ENCODE data around the gene LCE6A.

Gene LCE6A

DNA sequence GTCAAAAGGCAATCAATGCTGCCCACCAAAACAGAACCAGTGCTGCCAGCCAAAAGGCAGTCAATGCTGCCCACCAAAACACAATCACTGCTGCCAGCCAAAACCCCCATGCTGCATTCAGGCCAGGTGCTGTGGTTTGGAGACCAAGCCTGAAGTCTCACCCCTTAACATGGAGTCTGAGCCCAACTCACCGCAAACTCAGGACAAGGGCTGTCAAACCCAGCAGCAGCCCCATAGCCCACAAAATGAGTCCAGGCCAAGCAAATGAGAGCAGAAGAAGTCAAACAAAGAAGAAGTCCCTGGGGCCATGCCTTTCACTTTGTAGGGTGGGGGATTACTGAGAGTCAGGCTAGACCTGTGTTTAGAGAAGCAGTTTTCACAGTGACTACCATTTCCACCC lies 41.9 kb downstream of the LCE6A start:
- H3K36me3 Mint-ChIP-seq = no peaks in the 10 kb centered on the region

DNA sequence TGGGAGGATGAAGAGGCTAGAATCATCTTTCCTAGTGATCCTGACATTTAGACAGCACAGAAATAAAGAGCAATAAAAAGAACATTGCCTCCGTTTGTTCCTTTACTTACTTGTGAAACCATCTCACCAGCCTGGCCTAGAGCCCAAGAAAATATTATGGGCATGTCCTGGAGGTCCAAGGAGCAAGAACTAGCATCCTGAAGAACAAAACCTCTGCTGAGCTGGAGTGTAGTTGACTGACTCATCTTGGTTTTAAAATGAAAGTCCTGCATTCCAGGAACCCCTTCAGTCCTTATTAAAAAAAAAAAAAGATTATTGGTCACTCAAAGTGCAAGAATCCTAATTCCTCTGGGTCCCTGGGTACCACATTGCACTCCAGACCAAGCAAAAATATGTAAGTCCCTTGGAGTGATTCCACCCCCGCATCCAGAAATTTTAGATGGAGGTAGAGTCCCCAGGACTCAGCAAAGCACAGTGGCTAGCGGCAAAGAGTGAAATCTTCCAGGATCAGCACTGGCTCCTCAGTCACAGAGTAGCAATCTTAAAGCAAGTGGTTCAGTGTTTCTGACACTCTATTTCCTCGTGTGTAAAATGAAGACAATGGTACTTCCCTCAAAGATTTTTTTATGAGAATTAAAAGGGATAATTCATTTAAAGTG lies 42.4 kb downstream of the LCE6A start:
- Mint-ChIP-seq H3K9me3 (peaks cover 0 to 2% of the 10 kb centered on the region in 2 donors), H3K27ac (no peak overlapping the region)
- no peak for ATAC-seq (replicated peaks)

More for the DNA sequence above, 41.9 kb downstream of the LCE6A start:
- Mint-ChIP-seq H3K9me3 (peaks cover 0 to 2% of the 10 kb centered on the region in 2 donors), H3K27ac (no peak overlapping the region), H3K4me1 (peaks cover 0 to 5% of the 10 kb centered on the region in 2 donors), H3K4me3 (no peak overlapping the region), H3K27me3 (peaks cover 10 to 34% of the 10 kb centered on the region in 2 donors)
- ATAC-seq (replicated peaks) = no peak
- no peak for DNase-seq

DNA sequence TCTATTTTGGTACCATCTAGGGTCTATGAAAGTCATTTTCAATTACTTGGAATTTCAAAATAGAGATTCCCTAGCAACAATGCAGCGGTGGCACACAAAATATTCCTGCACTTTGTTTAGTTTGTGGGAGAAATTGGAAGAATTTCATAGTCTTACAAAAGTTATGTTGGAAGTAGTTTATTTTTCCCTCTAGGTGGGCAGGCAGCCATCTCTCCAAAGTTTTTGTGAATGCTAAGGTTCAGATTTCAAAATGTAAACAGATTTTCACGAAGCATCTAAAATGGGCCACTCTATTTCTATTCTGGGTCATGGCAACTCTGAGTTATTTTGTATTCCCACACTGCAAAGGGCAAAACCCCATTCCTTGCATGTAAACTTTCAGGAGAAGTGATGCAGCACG lies 43.4 kb downstream of the LCE6A start:
- H3K9me3 Mint-ChIP-seq = peaks cover 0 to 2% of the 10 kb centered on the region in 2 donors
- ATAC-seq (replicated peaks) = no peak
- peaks cover 0 to 5% of the 10 kb centered on the region in 2 donors for H3K4me1 Mint-ChIP-seq
- no peak for DNase-seq
- no peak overlapping the region for H3K27ac Mint-ChIP-seq
- no peak overlapping the region for H3K4me3 Mint-ChIP-seq
- no peaks in the 10 kb centered on the region for H3K36me3 Mint-ChIP-seq
- peaks cover 10 to 34% of the 10 kb centered on the region in 2 donors for H3K27me3 Mint-ChIP-seq

More for the DNA sequence above, 42.4 kb downstream of the LCE6A start:
- H3K27me3 Mint-ChIP-seq = peaks cover 10 to 34% of the 10 kb centered on the region in 2 donors
- H3K4me1 Mint-ChIP-seq = peaks cover 0 to 5% of the 10 kb centered on the region in 2 donors
- no peaks in the 10 kb centered on the region for H3K36me3 Mint-ChIP-seq
- no peak for DNase-seq
- H3K4me3 Mint-ChIP-seq = no peak overlapping the region

DNA sequence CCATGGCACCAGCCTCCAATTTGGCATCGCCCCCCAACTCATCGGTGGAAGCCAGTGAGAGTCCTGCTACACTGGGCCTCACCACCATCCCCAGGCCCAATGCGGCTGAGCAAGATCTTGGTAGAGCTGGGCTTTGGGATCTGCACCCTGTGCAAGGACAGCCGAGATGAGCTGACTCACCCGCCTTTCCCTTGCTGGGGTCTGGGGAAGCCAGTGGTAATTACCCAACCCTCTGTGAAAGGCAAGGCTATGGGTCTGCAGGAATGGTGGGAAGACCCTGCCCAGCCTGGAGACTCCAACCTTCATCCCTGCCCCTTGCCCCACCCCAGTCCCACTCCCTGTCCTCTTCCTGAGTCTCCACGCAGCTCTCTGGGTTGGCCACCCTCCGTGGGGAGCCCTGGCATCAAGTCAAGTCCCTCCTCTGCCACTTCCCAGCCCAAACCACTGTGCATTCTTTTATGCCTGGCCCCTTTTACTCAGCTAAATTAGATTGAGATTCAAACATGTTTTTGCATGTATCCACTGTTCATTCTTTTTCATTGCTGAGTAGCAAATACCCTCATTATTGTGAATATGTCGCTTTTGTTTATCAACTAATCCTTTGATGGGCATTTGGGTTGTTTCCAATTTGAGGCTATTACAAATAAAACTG lies 44.2 kb downstream of the LCE6A start:
- DNase-seq (no peak), ATAC-seq (replicated peaks) (no peak)
- H3K36me3 Mint-ChIP-seq = no peaks in the 10 kb centered on the region
- H3K4me3 Mint-ChIP-seq = no peak overlapping the region
- peaks cover 10 to 39% of the 10 kb centered on the region in 2 donors for H3K27me3 Mint-ChIP-seq
- no peak overlapping the region for H3K27ac Mint-ChIP-seq
- H3K4me1 Mint-ChIP-seq = peaks cover 0 to 5% of the 10 kb centered on the region in 2 donors
- H3K9me3 Mint-ChIP-seq = peaks cover 0 to 2% of the 10 kb centered on the region in 2 donors

DNA sequence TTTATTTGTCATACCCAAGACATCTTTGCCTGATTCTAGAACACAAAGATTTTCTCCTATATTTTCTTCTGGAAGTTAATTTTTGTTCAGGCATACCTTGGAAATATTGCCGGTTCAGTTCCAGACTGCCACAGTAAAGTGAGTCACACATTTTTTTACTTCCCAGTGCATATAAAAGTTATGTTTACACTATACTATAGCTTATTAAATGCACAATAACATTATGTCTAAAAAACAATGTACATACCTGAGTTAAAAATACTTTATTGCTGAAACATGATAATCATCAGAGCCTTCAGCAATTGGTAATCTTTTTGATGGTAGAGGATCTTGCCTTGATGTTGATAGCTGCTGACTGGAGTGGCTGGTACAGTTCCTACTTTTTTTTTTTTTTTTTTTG lies 45.5 kb downstream of the LCE6A start:
- no peak overlapping the region for H3K4me3 Mint-ChIP-seq
- H3K36me3 Mint-ChIP-seq = no peaks in the 10 kb centered on the region
- H3K27me3 Mint-ChIP-seq = peaks cover 10 to 40% of the 10 kb centered on the region in 2 donors
- no peak overlapping the region for H3K27ac Mint-ChIP-seq
- H3K9me3 Mint-ChIP-seq = peaks cover 0 to 2% of the 10 kb centered on the region in 2 donors
- no peak for ATAC-seq (replicated peaks)
- H3K4me1 Mint-ChIP-seq = peaks cover 0 to 5% of the 10 kb centered on the region in 2 donors
- DNase-seq = no peak

Measured in stimulated activated naive B cell treated with anti-CD40 and anti-IgM and Interleukin-4, amounts not matched to agents 10 μg/mL and 1 μg/mL and 100 μg/mL, for 72 hours (primary cell).